Activated CD8-positive, alpha-beta T cell treated with anti-CD3 and anti-CD28 coated beads for 36 hours (primary cell): Measurements from ENCODE around the gene HDGFL3. TPM values are rescaled to one million over a fixed set of nuclear protein-coding genes. Genes with fewer than 3 reads are reported as not detected.

ENCODE experiments used
- ATAC-seq: fragments of 200-7000 bp; cut with Tn5 transposase; one replicate; pipeline ENCODE4 v1.10.0; 2021; ENCODE audit warnings: mild to moderate bottlenecking, moderate library complexity
- CTCF ChIA-PET: fragments of 350-600 bp; sonication (Branson Sonifier 250); formaldehyde crosslinking; loops from one replicate; lab custom pipeline; 2021; ENCODE audit warnings: antibody characterized with exemption; lab: Charles Lee
- POLR2A ChIA-PET: fragments of 350-600 bp; sonication (Branson Sonifier 250); formaldehyde crosslinking; loops from one replicate; lab custom pipeline; 2021; ENCODE audit warnings: antibody characterized with exemption; lab: Charles Lee
- DNase-seq: peaks from one replicate; pipeline ENCODE4 v3.0.0-alpha.2; 2020
- H3K27ac Mint-ChIP-seq: one replicate; pipeline ENCODE4 v1.8.0; 2021; ENCODE audit warnings: mild to moderate bottlenecking, mixed read lengths
- H3K27me3 Mint-ChIP-seq: one replicate; pipeline ENCODE4 v1.8.0; 2021; ENCODE audit warnings: mixed read lengths
- H3K36me3 Mint-ChIP-seq: one replicate; pipeline ENCODE4 v1.8.0; 2021; ENCODE audit warnings: low read depth, mixed read lengths
- H3K4me1 Mint-ChIP-seq: one replicate; pipeline ENCODE4 v1.8.0; 2021; ENCODE audit warnings: low read depth, mixed read lengths
- H3K4me3 Mint-ChIP-seq: one replicate; pipeline ENCODE4 v1.8.0; 2021; ENCODE audit warnings: mild to moderate bottlenecking, moderate library complexity, mixed read lengths
- H3K9me3 Mint-ChIP-seq: one replicate; pipeline ENCODE4 v1.8.0; 2021; ENCODE audit warnings: mixed read lengths
- intact Hi-C: fragments of 100-400 bp; cut with micrococcal nuclease; formaldehyde crosslinking; loops from one replicate; pipeline ENCODE4 v1.10.0; 2022
- total RNA-seq, 2 experiments: library from RNA; stranded (reverse); gene quantifications; one replicate each; pipeline ENCODE4 v1.2.3, GENCODE V29; 2021
- TF ChIP-seq, protein P1 (sequence below): fragments of 200-600 bp; IDR thresholded peaks from one replicate; pipeline ENCODE4 v1.8.0; 2022; ENCODE audit warnings: antibody characterized with exemption, mild to moderate bottlenecking

HDGFL3 gene
- total RNA-seq, 2 experiments from 2014 or later, result 31.1 to 32.2 TPM

DNA sequence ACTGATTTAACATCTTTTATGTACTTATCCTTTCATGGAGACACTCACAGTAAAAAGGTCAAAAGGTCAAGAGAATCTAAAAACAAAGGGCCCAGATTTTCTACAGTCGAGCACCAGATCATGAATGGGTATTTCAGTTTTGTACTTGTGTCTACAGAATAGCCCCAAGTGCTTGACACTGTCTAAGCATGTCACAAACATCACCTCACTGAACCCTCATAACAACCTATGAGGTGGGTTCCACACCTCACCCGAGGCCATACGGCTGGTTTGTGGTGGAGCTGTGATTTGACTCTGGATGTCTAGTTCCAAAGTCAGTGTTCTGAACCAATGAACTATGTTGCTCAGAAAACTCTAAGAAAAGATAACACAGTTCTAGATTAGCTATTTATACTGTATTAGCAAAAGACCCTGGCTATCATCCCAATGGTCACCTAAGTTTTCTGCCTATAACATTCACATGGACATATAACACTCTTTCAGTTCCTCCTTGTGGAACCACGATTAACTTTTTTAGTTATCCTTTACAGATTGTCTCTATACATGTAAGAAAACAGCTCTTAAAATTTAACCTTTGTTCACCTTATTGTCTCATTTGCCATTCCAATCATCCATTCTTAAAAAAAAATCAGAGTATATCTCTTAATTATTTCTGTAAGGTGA, 74.6 kb downstream of the HDGFL3 start:
- H3K27me3 Mint-ChIP-seq, result no peaks in the 10 kb centered on the region
- DNase-seq (no peak), ATAC-seq (no peak)
- no peak overlapping the region for H3K4me3 Mint-ChIP-seq
- H3K27ac Mint-ChIP-seq, result no peak overlapping the region
- intact Hi-C loops, result no loop called here
- no peaks in the 10 kb centered on the region for H3K9me3 Mint-ChIP-seq
- TF ChIP-seq, protein P1, sequence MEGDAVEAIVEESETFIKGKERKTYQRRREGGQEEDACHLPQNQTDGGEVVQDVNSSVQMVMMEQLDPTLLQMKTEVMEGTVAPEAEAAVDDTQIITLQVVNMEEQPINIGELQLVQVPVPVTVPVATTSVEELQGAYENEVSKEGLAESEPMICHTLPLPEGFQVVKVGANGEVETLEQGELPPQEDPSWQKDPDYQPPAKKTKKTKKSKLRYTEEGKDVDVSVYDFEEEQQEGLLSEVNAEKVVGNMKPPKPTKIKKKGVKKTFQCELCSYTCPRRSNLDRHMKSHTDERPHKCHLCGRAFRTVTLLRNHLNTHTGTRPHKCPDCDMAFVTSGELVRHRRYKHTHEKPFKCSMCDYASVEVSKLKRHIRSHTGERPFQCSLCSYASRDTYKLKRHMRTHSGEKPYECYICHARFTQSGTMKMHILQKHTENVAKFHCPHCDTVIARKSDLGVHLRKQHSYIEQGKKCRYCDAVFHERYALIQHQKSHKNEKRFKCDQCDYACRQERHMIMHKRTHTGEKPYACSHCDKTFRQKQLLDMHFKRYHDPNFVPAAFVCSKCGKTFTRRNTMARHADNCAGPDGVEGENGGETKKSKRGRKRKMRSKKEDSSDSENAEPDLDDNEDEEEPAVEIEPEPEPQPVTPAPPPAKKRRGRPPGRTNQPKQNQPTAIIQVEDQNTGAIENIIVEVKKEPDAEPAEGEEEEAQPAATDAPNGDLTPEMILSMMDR, result no peak
- no peaks in the 10 kb centered on the region for H3K36me3 Mint-ChIP-seq
- POLR2A ChIA-PET, result no interaction called here
- H3K4me1 Mint-ChIP-seq, result no peaks in the 10 kb centered on the region
- CTCF ChIA-PET, result no interaction called here

DNA sequence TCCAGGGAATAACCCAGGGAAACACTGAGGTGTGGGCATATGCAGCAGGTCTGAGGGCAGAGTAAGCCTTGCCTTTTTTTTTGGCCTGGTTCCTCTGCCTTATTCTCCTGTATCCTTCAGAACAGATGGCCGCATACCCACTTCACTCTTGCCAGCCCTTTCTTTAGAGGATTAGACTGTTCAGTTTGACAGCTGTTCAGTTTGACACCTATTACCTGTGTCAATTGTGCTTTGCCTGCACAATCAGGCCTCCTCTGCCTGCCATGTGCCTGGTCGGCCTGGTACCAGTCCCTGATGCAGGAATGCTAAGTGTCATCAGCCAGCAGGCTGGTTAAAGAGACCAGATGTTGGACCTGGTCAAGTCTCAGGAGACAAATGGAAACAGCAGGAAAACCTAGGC, 77.8 kb downstream of the HDGFL3 start:
- ChIA-PET POLR2A (no interaction called here), CTCF (no interaction called here)
- TF ChIP-seq, protein P1, result no peak
- Mint-ChIP-seq H3K27ac (no peak overlapping the region), H3K36me3 (peaks cover 2% of the 10 kb centered on the region), H3K4me3 (no peak overlapping the region), H3K4me1 (peaks cover 1% of the 10 kb centered on the region), H3K27me3 (no peaks in the 10 kb centered on the region), H3K9me3 (no peaks in the 10 kb centered on the region)
- DNase-seq, result no peak
- ATAC-seq, result no peak
- intact Hi-C loops, result no loop called here

DNA sequence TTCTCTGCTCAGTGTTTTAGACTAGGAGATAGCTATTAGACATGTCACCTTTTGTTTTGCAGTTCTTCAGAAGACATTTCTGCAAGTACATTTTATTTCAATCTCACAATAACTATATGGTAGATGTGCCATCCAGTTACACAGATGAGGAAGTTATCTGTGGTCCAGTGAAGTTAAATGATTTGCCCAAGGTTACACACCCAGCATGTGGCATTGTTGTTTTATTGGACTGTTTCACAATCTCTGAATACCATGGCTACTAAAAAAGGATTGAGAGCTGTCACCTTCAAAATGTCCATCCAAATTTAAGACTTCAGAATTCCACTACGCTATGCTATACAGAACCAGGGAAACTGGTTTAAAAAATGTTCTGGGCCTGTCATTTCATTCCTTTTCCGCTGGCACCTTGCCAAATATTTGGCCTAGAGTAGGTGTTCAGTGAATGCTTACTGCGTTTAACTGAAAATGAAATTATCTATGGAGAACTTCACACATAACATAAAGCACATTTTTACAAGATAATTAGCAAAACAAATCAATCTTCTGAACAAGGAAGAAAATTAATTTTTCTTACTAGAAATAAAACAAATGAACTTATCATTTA, 80.0 kb downstream of the HDGFL3 start:
- POLR2A ChIA-PET, result no interaction called here
- Mint-ChIP-seq H3K9me3 (no peaks in the 10 kb centered on the region), H3K27me3 (no peaks in the 10 kb centered on the region), H3K4me1 (peaks cover 1% of the 10 kb centered on the region), H3K27ac (no peak overlapping the region), H3K36me3 (peaks cover 2% of the 10 kb centered on the region), H3K4me3 (no peak overlapping the region)
- TF ChIP-seq, protein P1, result no peak
- no peak for DNase-seq
- ATAC-seq, result no peak
- intact Hi-C loops, result no loop called here
- CTCF ChIA-PET, result interaction anchor here (1.3 kb wide), 1 partner anchor 27 kb away, joined by 5 read pairs; no protein-coding TSS in a partner anchor

DNA sequence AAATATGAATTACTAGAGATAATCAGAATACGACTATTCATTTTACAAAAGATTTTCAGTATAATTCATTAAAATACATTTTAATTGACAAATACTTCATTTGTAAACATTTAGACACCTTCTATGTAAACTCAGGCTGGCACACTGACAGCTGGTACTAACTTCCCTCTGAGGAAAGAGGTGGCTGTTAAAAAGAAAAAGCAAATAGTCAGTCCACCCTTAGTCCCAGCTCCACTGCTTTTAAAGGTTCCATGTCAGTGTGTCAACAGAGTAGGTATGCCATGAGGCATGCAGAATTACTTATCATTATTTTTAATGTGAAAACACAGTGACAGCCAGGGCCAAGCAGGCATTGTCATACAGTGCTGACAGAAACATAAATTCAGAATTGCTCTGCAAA, 84.1 kb downstream of the HDGFL3 start:
- Mint-ChIP-seq H3K9me3 (no peaks in the 10 kb centered on the region), H3K4me1 (peaks cover 1% of the 10 kb centered on the region), H3K27me3 (no peaks in the 10 kb centered on the region), H3K4me3 (no peak overlapping the region), H3K36me3 (peaks cover 2% of the 10 kb centered on the region), H3K27ac (no peak overlapping the region)
- ChIA-PET CTCF (no interaction called here), POLR2A (no interaction called here)
- DNase-seq (no peak), ATAC-seq (no peak)
- intact Hi-C loops, result no loop called here
- TF ChIP-seq, protein P1, result no peak

DNA sequence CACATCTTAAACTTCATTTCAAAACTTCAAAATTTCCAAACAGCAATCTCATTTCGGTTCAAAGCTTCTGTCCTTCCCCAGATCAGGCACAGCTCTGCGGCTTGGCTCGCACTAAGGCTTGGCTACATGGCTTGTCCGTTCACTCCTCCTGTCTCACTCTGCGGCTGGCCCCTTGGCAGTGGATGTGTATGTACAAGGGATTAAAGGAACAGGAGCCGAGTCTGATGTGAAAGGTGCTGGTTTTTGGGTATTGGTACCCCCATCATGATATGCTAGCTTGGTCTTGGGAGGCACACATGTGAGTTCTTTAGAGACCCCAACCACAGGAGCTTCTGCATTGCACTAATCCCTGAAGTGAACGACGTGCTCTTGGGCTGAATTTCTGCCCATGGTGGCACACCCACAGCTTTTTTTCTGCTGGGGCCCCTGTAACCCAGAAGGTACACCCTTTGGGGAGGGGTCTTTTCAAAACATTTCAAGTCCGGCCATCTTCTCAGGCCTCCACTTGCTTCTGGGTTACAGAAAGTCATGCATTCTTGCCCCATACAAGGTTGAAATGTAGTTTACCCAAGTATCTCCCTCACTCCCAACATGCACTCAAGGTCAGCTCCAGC, 87.5 kb downstream of the HDGFL3 start:
- CTCF ChIA-PET, result no interaction called here
- no peak overlapping the region for H3K27ac Mint-ChIP-seq
- TF ChIP-seq, protein P1, result no peak
- peaks cover 2% of the 10 kb centered on the region for H3K36me3 Mint-ChIP-seq
- no peak overlapping the region for H3K4me3 Mint-ChIP-seq
- intact Hi-C loops, result no loop called here
- H3K27me3 Mint-ChIP-seq, result no peaks in the 10 kb centered on the region
- ATAC-seq (no peak), DNase-seq (no peak)
- no peaks in the 10 kb centered on the region for H3K9me3 Mint-ChIP-seq
- POLR2A ChIA-PET, result no interaction called here
- H3K4me1 Mint-ChIP-seq, result no peaks in the 10 kb centered on the region
